Vagina (tissue), 2 donors: Measurements from ENCODE around the gene LYPD5.

ENCODE experiments used
- CTCF ChIP-seq, 3 experiments: fragments of 450-650 bp in 2 of 3; fragments of 200-600 bp in 1 of 3; sonication (generic) in 1 of 3; IDR thresholded peaks; one replicate each; pipeline ENCODE4 v1.5.1; 2017 to 2019; ENCODE audit warnings: antibody characterized with exemption in 3 of 3, mild to moderate bottlenecking in 2 of 3, moderate library complexity in 2 of 3
- POLR2A ChIP-seq, 2 donors: fragments of 450-650 bp; IDR thresholded peaks; one replicate each; pipeline ENCODE4 v1.6.1; 2017; ENCODE audit warnings: antibody characterized with exemption in 2 of 2, mild to moderate bottlenecking in 2 of 2, moderate library complexity in 2 of 2

- TF ChIP-seq CTCF (IDR thresholded peaks at IDR 0.05) (no peak), POLR2A (IDR thresholded peaks at IDR 0.05) (no peak)
These were observed 52.3 kb downstream of the LYPD5 start for GRCh38 chr19:43749898-43750297.
